ENCODE measurements around the gene MCC.

DNA sequence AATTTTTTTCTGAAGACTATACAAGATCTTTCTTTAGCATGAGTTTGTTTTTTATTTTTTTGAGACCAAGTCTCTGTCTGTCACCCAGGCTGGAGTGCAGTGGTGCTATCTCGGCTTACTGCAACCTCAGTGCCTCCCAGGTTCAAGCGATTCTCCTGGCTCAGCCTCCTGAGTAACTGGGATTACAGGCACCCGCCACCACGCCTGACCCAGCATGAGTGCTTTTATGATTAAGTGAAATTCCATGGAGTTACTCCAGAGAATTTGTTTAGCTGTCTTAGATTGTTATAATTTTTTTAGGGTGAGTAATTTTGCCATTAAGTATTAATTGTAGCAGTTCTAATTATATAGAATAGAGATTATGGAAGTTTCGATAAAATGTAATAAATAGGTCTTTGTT, 39.5 kb upstream of the MCC start:
- TF ChIP-seq EP300 (IDR thresholded peaks at IDR 0.05; ENCODE audit: borderline replicate concordance) = no peak
- TF ChIP-seq TAF1 (IDR thresholded peaks at IDR 0.05; ENCODE audit: low read depth) = no peak
- no peak for TF ChIP-seq NFIC (IDR thresholded peaks at IDR 0.05)
- TF ChIP-seq TEAD4 (IDR thresholded peaks at IDR 0.05) = no peak
- no peak for TF ChIP-seq RAD21 (IDR thresholded peaks at IDR 0.05; ENCODE audit: low read depth)
- no peak for TF ChIP-seq YY1 (IDR thresholded peaks at IDR 0.05; ENCODE audit: low read depth)
- TF ChIP-seq, protein P1, sequence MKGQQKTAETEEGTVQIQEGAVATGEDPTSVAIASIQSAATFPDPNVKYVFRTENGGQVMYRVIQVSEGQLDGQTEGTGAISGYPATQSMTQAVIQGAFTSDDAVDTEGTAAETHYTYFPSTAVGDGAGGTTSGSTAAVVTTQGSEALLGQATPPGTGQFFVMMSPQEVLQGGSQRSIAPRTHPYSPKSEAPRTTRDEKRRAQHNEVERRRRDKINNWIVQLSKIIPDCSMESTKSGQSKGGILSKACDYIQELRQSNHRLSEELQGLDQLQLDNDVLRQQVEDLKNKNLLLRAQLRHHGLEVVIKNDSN (IDR thresholded peaks at IDR 0.05) = no peak
- TF ChIP-seq, protein P2, sequence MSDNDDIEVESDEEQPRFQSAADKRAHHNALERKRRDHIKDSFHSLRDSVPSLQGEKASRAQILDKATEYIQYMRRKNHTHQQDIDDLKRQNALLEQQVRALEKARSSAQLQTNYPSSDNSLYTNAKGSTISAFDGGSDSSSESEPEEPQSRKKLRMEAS (IDR thresholded peaks at IDR 0.05) = no peak
- no peak for TF ChIP-seq ZBTB7A (IDR thresholded peaks at IDR 0.05; ENCODE audit: low read depth)
- no peak for TF ChIP-seq CEBPB (IDR thresholded peaks at IDR 0.05)

All from Ishikawa (cell line).